Stimulated activated CD8-positive, alpha-beta memory T cell treated with anti-CD3 and anti-CD28 coated beads, Interleukin-12 subunit alpha, Interleukin-12 subunit beta, amount 100 ng/mL, for 24 hours (primary cell): ENCODE measurements around the gene MRC2.

Source experiments
- DNase-seq: peaks from one replicate; pipeline ENCODE4 v3.0.0-alpha.2; 2020; ENCODE audit errors: extremely low read depth

Gene MRC2

DNA sequence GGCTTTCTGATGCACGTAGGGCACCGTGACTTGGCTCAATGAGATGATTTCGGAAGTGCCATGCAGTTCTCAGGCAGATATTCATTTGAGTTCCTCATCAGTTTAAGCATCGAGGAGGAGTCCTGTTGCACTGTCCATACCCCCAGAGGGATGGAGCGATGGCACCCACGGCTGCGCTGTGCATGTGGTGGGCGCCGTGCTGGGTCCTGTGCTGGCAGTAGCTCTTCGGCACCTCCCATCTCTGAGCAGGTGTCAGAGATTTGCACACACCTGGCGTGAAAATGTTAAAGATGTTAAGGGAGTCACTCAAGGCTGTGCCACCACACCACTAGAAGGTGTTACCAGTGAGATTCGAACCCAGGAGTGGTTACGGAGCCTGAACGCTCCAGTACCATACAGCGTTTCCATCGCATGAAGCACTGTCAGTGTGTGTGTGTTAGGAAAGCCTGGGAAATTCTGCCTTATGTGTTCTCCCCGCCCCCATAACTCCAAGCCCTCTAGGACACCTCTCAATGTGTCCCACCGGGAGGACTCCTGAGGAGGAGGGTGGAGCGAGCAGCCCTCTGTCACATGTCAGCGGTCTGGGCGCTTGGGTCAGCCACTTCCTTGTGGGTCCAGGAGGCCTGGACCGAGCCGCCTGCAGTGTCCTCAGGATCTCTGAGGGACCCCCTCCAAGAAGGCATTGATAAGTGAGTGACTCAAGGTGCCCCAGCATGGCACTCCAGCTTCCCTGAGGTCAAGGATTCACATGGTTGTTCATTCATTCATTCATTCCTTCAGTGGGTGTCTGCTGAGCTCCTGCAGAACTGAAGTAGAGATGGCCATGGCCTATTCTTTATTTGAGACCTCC lies 3.8 kb downstream of the MRC2 start:
- DNase-seq = no peak

- DNase-seq = no peak
Observed at GRCh38 chr17:62631936-62632924, 4.8 kb downstream of the MRC2 start.

DNA sequence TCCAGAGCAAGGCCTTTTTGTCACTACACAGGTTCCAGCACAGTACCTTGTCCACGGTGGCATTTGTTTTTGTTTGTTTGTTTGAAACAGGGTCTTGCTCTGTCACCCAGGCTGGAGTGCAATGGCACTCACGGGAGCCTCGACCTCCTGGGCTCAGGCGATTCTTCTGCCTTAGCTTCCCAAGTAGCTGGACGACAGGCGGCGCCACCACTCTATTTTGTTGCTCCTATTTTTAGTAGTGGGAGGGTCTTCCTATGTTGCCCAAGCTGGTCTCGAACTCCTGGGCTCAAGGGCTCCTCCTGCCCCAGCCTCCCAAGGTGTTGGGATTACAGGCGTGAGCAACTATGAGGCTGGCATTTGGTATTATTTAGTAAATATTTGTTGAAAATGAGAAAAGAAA lies 10.3 kb downstream of the MRC2 start:
- no peak for DNase-seq

GRCh38 chr17:62641153-62641552 lies 13.7 kb downstream of the MRC2 start:
- no peak for DNase-seq

- no peak for DNase-seq
Observed at GRCh38 chr17:62641951-62642350, 14.5 kb downstream of the MRC2 start.

- no peak for DNase-seq
Observed at GRCh38 chr17:62643496-62643895, 16.0 kb downstream of the MRC2 start.

DNA sequence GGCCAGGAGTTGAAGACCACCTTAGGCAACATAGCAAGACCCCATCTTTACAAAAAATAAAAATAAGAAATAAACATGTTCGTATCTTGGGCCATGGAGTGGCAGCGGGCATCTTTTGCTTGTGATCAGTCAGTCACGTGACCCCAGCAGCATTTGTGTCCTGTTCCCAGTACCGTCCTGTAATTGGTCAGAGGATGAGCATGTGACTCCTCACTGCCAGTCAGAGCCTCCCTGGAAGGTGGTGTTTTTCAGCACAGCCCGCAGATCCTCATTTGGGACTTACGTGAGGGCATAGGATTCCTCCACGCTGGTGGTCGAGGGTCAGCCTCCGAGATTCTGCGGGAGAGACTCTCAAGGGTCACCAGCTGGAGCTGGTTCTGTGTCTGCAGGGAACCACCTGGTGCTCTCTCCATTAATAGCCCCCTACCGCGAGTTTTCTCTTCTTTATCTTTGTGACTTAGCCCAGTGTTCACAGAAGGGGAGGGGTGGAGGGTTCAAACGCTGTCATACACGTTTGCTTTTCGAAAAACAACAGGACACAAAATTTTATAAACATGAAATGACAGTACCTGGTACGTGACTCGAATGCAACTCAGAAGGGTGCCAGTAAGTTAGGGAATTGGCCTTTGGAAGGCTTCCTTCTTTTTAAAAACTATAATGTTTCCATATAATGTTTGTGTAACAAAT lies 17.2 kb downstream of the MRC2 start:
- no peak for DNase-seq

DNA sequence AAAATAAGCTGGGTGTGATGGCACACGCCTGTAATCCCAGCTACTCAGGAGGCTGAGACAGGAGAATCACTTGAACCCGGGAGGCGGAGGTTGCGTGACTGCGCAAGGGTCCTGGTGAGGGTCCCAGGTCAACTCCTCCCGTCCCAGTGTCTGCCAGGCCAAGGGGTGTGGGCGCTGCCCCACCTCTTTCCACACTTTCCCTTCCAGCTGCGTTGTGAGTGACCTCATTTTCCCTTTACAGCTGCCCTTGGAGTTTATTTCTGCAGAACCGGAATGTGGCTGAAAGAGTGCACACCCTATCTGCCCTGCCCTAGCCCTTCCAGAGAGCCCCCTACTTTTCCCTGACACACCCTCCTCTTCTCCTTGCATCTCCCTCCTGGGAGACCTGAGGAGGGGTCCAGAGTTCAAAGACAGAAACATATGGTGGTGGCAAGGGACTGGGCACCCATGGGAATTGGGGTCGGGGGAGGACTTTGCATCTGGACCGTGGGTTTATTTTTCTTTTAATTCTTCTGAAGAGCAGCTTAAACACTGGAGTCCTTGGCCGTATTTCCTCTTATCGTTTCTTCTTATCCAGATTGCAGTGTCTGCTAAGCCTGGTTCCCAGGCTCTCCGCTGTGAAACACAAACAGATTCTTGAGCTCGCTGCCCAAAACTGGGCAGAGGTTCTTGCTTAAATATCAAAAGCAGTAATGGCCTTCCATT lies 20.9 kb downstream of the MRC2 start:
- DNase-seq = no peak

DNA sequence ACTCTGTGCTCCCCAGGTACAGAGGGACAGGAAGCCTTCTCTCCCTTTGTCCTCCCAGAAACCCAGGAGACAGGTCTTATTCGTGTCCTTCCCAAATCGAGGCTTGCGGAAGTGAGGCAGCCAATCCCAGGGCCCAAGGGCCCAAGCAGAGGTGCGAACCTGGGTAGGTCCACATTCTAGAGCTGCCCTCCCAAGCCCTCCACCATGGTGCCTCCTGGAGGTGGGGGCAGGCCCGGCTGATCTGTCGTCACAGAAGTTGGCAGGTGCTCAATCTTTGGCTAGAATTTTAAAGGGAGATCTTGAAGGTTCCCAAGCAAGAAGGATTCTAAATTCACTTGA lies 21.5 kb downstream of the MRC2 start:
- DNase-seq = no peak

- no peak for DNase-seq
Observed at GRCh38 chr17:62649570-62649969, 22.1 kb downstream of the MRC2 start.

DNA sequence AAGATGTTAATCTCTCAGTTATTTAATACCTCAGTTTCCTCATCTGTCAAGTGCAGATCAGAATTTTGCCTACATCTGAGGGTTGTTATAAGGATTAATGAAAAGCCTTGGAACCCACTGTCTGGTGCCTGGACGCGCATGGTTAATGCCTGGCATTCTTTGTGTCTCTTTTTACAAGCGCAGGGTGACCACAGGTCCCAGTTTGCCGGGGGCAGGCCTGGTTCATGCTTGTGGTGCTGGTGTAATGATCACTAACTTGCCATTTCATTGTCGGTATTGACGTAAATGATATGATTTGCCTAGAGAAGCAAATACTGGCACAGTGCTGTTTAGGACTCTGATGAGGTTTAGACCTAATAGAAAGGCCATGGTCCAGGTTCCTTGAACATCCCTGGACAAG lies 23.1 kb downstream of the MRC2 start:
- no peak for DNase-seq

DNA sequence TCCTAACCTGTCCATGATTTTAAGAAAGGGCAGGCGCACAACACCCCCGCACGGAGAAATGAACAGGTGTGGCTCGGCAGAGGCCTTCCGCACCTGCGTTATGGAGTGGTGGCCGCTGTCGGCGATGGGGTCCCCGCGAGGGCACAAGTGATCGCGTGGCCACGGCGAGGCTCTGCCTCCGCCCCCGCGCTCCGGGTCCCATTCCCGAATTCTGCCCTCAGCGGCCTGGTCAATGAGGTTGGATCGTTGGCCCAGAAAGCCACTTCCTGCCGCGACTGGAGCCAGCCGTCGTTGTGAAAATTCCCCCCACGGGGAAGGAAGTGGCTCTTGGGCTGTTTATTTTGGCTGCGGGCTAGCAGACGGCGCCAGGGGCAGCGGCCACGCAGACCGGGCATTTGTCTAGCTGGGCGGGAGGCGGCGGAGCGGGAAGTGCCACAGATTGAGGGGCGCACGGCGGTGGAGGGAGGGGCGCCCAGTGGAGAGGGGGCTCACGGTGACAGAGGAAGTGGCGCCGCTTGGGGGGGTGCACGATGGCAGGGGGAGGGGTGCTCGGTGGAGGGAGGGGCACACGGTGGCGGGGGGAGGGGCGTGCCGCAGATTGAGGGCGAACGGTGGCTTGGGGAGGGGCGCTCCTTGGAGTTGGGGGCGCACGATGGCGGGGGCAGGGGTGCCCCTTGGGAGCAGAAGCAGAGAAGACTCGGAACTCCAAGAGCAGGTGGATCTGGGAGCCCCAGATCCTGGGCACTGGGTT lies 25.0 kb downstream of the MRC2 start:
- no peak for DNase-seq

- peak; percentile 85 for DNase-seq
Observed at GRCh38 chr17:62653002-62653825, 25.7 kb downstream of the MRC2 start.

DNA sequence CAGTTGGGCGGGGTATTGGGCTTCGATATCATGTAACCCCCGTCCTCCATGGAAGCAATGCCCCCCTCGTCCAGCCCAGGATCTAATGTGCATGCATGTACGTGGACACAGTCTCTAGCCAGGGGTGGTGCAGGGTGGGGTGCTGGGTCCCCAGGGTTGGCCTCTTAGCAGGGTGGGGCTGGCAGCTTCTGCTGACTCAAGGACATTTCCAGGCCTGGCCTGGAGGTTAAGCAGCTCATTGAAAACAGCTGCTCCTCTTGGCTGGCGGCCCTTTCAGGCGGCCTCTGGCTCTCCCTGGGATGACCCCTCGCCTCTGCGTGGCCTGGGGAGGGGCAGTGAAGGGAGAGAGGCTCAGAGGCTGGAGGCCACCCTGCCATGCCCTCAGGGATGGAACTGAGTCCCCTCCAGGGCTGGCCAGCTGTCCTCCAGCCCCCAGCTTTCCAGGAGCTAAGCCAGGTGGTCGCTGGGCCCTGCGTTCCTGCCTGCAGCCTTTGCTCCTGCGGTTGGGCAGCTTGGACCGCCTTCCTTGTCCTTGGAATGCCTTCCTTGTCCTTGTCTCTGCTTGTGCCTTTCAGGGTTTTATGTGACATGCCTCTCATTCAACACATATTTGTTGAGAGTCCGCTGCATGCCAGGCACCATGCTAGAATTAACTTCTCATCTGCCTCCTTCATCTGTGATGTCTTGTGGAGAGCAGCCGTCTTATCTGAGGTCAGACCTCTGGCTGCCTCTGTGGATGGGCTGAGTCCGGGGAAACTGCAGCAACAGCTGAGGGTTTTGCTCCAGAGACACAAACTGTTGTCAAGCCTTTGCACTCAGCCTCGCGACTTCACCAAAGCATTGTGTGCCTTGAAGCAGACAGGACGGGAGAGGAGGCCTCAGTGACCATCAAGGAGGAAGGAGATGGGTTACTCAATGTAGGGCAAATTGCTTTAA lies 26.6 kb downstream of the MRC2 start:
- DNase-seq = no peak

- no peak for DNase-seq
Observed at GRCh38 chr17:62655656-62656055, 28.2 kb downstream of the MRC2 start.

DNA sequence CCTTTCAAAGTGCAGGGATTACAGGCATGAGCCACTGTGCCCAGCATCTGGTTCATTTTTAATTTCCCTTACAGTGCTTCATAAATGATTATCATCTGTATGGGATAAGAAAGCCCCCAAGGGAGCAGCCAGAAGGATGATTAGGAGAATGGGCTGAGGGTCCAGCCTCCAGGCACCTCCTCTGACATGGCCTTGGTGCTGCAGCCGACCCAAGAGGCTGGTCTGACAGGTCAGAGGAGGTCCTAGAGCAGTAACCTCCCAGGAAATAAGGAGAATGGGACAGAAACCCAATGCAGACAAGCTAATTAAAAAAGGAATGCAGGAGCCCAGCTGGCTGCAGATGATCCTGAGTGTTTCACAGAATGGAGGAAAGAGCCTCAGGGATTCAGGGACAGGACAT lies 29.0 kb downstream of the MRC2 start:
- DNase-seq = no peak

DNA sequence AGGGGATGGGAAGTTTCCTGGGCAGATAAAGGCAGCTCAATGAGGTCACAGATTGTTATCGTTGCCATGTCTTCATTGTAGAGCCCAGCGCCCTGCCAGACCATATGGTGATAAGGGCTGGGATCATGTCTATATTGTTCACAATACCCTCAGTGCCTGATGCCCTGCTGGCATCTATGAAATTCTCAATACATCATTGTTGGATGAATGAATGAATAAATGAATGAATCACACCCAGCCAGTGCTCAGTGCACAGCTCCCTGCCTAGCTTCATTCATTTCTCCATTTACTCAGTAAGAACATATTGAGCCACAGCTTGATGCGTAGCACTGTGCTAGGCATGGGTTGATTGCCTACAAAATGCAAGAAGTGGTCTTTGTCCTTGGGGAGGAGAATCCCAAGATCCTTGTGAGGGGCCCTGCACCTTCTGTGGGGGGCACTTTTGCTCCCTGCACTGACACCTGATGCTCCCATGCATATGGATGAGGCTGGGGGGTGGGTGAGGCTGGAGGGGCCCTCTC lies 29.7 kb downstream of the MRC2 start:
- DNase-seq = no peak

DNA sequence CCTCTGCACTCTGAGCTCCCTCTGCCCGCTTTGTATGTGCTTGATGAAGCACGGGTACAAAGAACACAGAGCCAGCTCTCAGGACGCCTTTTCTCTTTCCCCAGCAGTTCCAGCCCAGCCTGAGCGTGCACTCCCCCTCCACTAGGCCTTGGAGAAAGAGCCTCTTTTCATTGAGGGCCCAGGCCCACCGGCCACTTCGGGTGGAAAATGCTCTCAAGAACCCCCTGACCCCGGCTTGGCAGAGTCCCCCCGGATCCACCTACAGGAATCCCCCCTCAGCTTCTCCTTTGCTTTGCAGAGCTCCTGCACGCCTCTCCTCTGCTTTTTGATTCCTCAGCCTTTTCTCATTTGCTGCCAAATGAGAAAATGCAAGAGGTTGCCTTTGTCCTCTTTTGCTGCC lies 30.2 kb downstream of the MRC2 start:
- DNase-seq = no peak
